GM12878 (cell line): ENCODE results near the gene CDH2. TPM values are rescaled to one million over a fixed set of nuclear protein-coding genes. Genes with fewer than 3 reads are reported as not detected.

Experiments
- ATAC-seq: fragments of 200-7000 bp; cut with Tn5 transposase; 3 replicates; pipeline ENCODE4 v1.9.1; 2020; ENCODE audit warnings: mild to moderate bottlenecking, moderate library complexity
- BruUV-seq: library from RNA; stranded (reverse); fragments of 400-500 nt; replicated peaks from 2 replicates; lab custom pipeline; 2021; lab: Mats Ljungman, UMichigan
- CTCF ChIA-PET: fragments of 300-600 bp; sonication (Branson Sonifier 250); formaldehyde crosslinking; extraction: SDS; loops from one replicate; lab custom pipeline; 2021; ENCODE audit warnings: inconsistent platforms; lab: Yijun Ruan, JAX
- POLR2A ChIA-PET: fragments of 350-600 bp; formaldehyde crosslinking; extraction: SDS; loops from one replicate; lab custom pipeline; 2021; ENCODE audit warnings: inconsistent platforms; lab: Charles Lee
- RAD21 ChIA-PET: fragments of 300-600 bp; sonication (Branson Sonifier 250); formaldehyde crosslinking; loops from one replicate; lab custom pipeline; 2023; ENCODE audit warnings: antibody characterized with exemption; ENCODE audit not compliant: unreplicated experiment; lab: Charles Lee
- SMC1A ChIA-PET: fragments of 300-600 bp; sonication (Branson Sonifier 250); formaldehyde crosslinking; loops from one replicate; lab custom pipeline; 2023; ENCODE audit not compliant: unreplicated experiment, uncharacterized antibody; lab: Charles Lee
- DNase-seq: peaks from one replicate; pipeline ENCODE4 v3.0.0-alpha.2; 2011; ENCODE audit warnings: low read depth, low spot score
- FAIRE-seq: peaks from 3 replicates; lab custom pipeline; 2011; peaks lifted over from hg19 to GRCh38; lab: Jason Lieb, UNC
- H2AFZ ChIP-seq: 2 replicates; pipeline ENCODE4 v1.6.0; 2011; ENCODE audit warnings: low read depth, low read length, control low read depth; ENCODE audit not compliant: control insufficient read depth
- H3K27ac ChIP-seq: 2 replicates; pipeline ENCODE4 v1.5.1; 2011; ENCODE audit warnings: control low read depth; ENCODE audit not compliant: control insufficient read depth, insufficient read depth
- H3K27me3 ChIP-seq, 2 experiments: replicated peaks in 1 of 2; 2 replicates each; pipeline versions ENCODE4 v1.6.0 to v1.6.1; 2011; ENCODE audit warnings: low read length in 1 of 2; ENCODE audit not compliant: control insufficient read depth in 2 of 2, insufficient read depth in 2 of 2
- H3K36me3 ChIP-seq, 2 experiments: 2 replicates each; pipeline ENCODE4 v1.5.1; 2011; ENCODE audit warnings: low read length in 1 of 2; ENCODE audit not compliant: control insufficient read depth in 2 of 2, insufficient read depth in 2 of 2
- H3K4me1 ChIP-seq: 2 replicates; pipeline ENCODE4 v1.6.1; 2011; ENCODE audit warnings: mild to moderate bottlenecking, low read length, moderate library complexity, mixed read lengths; ENCODE audit not compliant: control insufficient read depth, insufficient read depth
- H3K4me2 ChIP-seq: 2 replicates; pipeline ENCODE4 v1.6.0; 2011; ENCODE audit warnings: control low read depth; ENCODE audit not compliant: control insufficient read depth, insufficient read depth
- H3K4me3 ChIP-seq: fragments of 200-600 bp; sonication (generic); 2 replicates; pipeline ENCODE4 v1.5.1; 2016
- H3K79me2 ChIP-seq: 2 replicates; pipeline ENCODE4 v1.6.0; 2011; ENCODE audit warnings: low read length; ENCODE audit not compliant: control insufficient read depth, insufficient read depth
- H3K9ac ChIP-seq: 2 replicates; pipeline ENCODE4 v1.8.0; 2011; ENCODE audit warnings: low read length, control low read depth, mixed read lengths; ENCODE audit not compliant: control insufficient read depth, insufficient read depth
- H3K9me3 ChIP-seq: replicated peaks from 3 replicates; pipeline ENCODE4 v1.5.1; 2011; ENCODE audit warnings: mild to moderate bottlenecking, low read length; ENCODE audit not compliant: control insufficient read depth, insufficient read depth
- H4K20me1 ChIP-seq: 2 replicates; pipeline ENCODE4 v1.6.0; 2011; ENCODE audit not compliant: control insufficient read depth, insufficient read depth
- BHLHE40 ChIP-seq, 2 experiments: fragments of 450-650 bp in 1 of 2; IDR thresholded peaks; 2 replicates each; pipeline ENCODE4 v1.6.1; 2011 to 2017; ENCODE audit warnings: low read depth in 2 of 2, borderline replicate concordance in 1 of 2, improper control_type of control experiment in 1 of 2, low read length in 1 of 2, mild to moderate bottlenecking in 1 of 2
- CREB1 ChIP-seq: IDR thresholded peaks from 2 replicates; pipeline ENCODE4 v1.6.1; 2012; ENCODE audit warnings: low read depth, mild to moderate bottlenecking, inconsistent platforms
- ESRRA ChIP-seq: IDR thresholded peaks from 2 replicates; pipeline ENCODE4 v1.6.1; 2012; ENCODE audit warnings: mild to moderate bottlenecking, low read length, improper control_type of control experiment
- HDAC6 ChIP-seq: fragments of 200-600 bp; sonication (generic); IDR thresholded peaks from one replicate; pipeline ENCODE4 v1.8.0; 2017; ENCODE audit warnings: antibody characterized with exemption; ENCODE audit not compliant: unreplicated experiment
- IKZF2 ChIP-seq, 2 experiments: fragments of 450-650 bp; IDR thresholded peaks; 2 replicates each; pipeline ENCODE4 v1.6.1; 2017; ENCODE audit warnings: mild to moderate bottlenecking in 2 of 2, moderate library complexity in 2 of 2
- MYB ChIP-seq: fragments of 150-350 bp; IDR thresholded peaks from 2 replicates; pipeline ENCODE4 v1.6.1; 2014; ENCODE audit warnings: mild to moderate bottlenecking, low read depth, low read length, borderline replicate concordance
- MYC ChIP-seq: IDR thresholded peaks from 2 replicates; pipeline ENCODE4 v1.6.1; 2011; ENCODE audit warnings: mild to moderate bottlenecking, low read length, moderate library complexity, inconsistent platforms; ENCODE audit not compliant: insufficient read depth, insufficient replicate concordance, insufficient read length, severe bottlenecking
- NFYA ChIP-seq: IDR thresholded peaks from 2 replicates; pipeline ENCODE4 v1.6.1; 2011; ENCODE audit warnings: low read depth, mild to moderate bottlenecking, low read length, improper control_type of control experiment, borderline replicate concordance
- NFYB ChIP-seq: IDR thresholded peaks from 2 replicates; pipeline ENCODE4 v1.6.1; 2011; ENCODE audit warnings: low read depth, mild to moderate bottlenecking, low read length, improper control_type of control experiment, moderate library complexity; ENCODE audit not compliant: insufficient read depth
- PAX5 ChIP-seq: IDR thresholded peaks from 2 replicates; pipeline ENCODE4 v1.6.1; 2011; ENCODE audit warnings: low read depth, low read length, borderline replicate concordance
- PAX8 ChIP-seq: fragments of 450-650 bp; IDR thresholded peaks from 2 replicates; pipeline ENCODE4 v1.6.1; 2017; ENCODE audit warnings: mild to moderate bottlenecking, moderate library complexity
- ZNF622 ChIP-seq: fragments of 450-650 bp; IDR thresholded peaks from 2 replicates; pipeline ENCODE4 v1.6.1; 2017; ENCODE audit warnings: mild to moderate bottlenecking, inconsistent platforms
- WGBS: methylation state at CpG from one replicate; pipeline ENCODE4 v1.1.6; 2016; ENCODE audit warnings: low lambda C conversion rate; ENCODE audit not compliant: insufficient replicate concordance, insufficient coverage; ENCODE audit errors: missing lambda C conversion rate; 5-methylcytosine and 5-hydroxymethylcytosine counted together
- in situ Hi-C: fragments of 300-500 bp; cut with MboI; formaldehyde crosslinking; loops from 9 replicates; pipeline ENCODE4 v1.14.3; 2018; ENCODE audit warnings: mixed read lengths
- intact Hi-C: fragments of 100-400 bp; cut with micrococcal nuclease; formaldehyde crosslinking; loops from one replicate; pipeline ENCODE4 v1.14.2; 2022; ENCODE audit not compliant: unreplicated experiment
- polyA plus RNA-seq, 11 experiments: library from polyadenylated mRNA; depleted of rRNA in 4 of 11; unstranded in 6 of 11; stranded (reverse) in 5 of 11; fragments of >200 nt; fragmentation: Nextera tagmentation in 4 of 11; fragmentation: Illumina TruSeq in 1 of 11; extraction: Ambion mirVana in 4 of 11; extraction: Trizol in 1 of 11; gene quantifications; 1 replicate in 1 of 11; 2 replicates in 10 of 11; pipeline versions ENCODE4 v1.2.1 to v1.2.3, GENCODE V29; 2011 to 2016; ENCODE audit warnings: inconsistent platforms in 2 of 11, missing spikeins in 2 of 11, low read depth in 1 of 11
- total RNA-seq, 4 experiments: library from RNA; depleted of rRNA in 3 of 4; stranded (reverse); fragments of >200 nt in 3 of 4; fragmentation: Illumina TruSeq in 1 of 4; extraction: Trizol in 1 of 4; gene quantifications; 2 replicates each; pipeline versions ENCODE4 v1.2.1 to v1.2.3, GENCODE V29; 2013 to 2021
- TF ChIP-seq, protein P1 (sequence below): IDR thresholded peaks from 2 replicates; pipeline ENCODE4 v1.6.1; 2011; ENCODE audit warnings: borderline replicate concordance, low read depth, mild to moderate bottlenecking, moderate library complexity, mixed read lengths, low read length; ENCODE audit not compliant: insufficient read depth; ENCODE audit errors: extremely low read length
- TF ChIP-seq, protein P2 (sequence below): IDR thresholded peaks from 2 replicates; pipeline ENCODE4 v1.6.1; 2012; ENCODE audit warnings: low read depth, low read length, improper control_type of control experiment
- TF ChIP-seq, protein P3 (sequence below): fragments of 450-650 bp; IDR thresholded peaks from 2 replicates; pipeline ENCODE4 v1.6.1; 2014; ENCODE audit warnings: mild to moderate bottlenecking
- TF ChIP-seq, protein P4 (sequence below): fragments of 450-650 bp; IDR thresholded peaks from 2 replicates; pipeline ENCODE4 v1.6.1; 2018; ENCODE audit warnings: mild to moderate bottlenecking, low read depth, moderate library complexity; ENCODE audit not compliant: partially characterized antibody
- TF ChIP-seq, protein P5 (sequence below): fragments of 150-350 bp; IDR thresholded peaks from 2 replicates; pipeline ENCODE4 v1.6.1; 2014; ENCODE audit warnings: mild to moderate bottlenecking, low read depth, low read length

The CDH2 gene
- total and polyA plus RNA-seq, 10 of the 15 experiments (the other 5 are each of a cell fraction or from before 2014, with no cell fraction given), result 0.01 to 0.25 (median 0.06) TPM; not detected in 4

DNA sequence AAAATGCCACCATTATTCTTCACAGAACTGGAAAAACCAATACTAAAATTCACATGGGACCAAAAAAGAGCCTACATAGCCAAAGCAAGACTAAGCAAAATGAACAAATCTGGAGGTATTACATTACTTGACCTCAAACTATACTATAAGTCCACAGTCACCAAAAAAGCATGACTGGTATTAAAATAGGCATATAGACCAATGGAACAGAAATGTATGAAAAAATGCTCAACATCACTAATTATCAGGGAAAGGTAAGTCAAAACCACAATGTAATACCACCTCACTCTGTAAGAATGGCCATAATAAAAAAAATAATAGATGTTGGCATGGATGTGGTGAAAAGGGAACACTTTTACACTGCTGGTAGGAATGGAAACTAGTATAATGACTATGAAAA, 158.6 kb downstream of the CDH2 start (continued):
- TF ChIP-seq, protein P1, sequence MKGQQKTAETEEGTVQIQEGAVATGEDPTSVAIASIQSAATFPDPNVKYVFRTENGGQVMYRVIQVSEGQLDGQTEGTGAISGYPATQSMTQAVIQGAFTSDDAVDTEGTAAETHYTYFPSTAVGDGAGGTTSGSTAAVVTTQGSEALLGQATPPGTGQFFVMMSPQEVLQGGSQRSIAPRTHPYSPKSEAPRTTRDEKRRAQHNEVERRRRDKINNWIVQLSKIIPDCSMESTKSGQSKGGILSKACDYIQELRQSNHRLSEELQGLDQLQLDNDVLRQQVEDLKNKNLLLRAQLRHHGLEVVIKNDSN, result no peak
- TF ChIP-seq PAX8 (no peak), MYC (no peak)

DNA sequence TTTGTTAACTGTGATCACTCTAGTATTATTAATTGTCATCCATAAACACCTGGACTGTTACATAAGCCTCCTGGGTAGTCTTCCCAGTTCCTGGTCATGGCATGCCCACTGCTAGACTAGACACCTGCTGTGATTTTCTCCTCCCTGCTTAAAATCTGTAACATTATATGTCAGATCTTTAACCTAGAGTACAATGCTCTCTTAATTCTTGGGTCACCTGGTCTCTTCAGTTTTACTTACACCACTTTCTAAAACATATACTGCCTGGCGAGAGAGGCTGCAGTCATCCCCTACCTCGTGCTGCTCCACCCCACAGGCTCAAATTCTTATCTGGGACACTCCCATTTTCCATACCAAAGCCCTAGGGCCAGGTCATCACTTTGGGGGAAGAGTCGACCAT, 161.3 kb downstream of the CDH2 start:
- ATAC-seq (no peak), FAIRE-seq (no peak), DNase-seq (no peak)
- intact Hi-C loops (no loop called here), in situ Hi-C loops (loop anchor here (10.0 kb wide), 1 partner anchor 59 kb away; no protein-coding TSS in a partner anchor)
- Histone ChIP-seq H3K4me2 (no peak overlapping the region), H3K4me3 (no peak overlapping the region), H3K9ac (no peak overlapping the region), H3K4me1 (no peaks in the 10 kb centered on the region), H3K9me3 (no peaks in the 10 kb centered on the region), H3K79me2 (no peaks in the 10 kb centered on the region), H3K27me3 (no peaks in the 10 kb centered on the region), H4K20me1 (no peaks in the 10 kb centered on the region), H3K27ac (no peak overlapping the region), H3K36me3 (no peaks in the 10 kb centered on the region), H2AFZ (no peak overlapping the region)
- ChIA-PET RAD21 (no interaction called here), SMC1A (no interaction called here), CTCF (no interaction called here), POLR2A (no interaction called here)
- 2% methylated on average over 3 of the region's 3 CpGs for WGBS
- no TSS peak for BruUV-seq
- TF ChIP-seq CREB1, result no peak
- TF ChIP-seq, protein P2, sequence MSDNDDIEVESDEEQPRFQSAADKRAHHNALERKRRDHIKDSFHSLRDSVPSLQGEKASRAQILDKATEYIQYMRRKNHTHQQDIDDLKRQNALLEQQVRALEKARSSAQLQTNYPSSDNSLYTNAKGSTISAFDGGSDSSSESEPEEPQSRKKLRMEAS, result no peak
- TF ChIP-seq ZNF622, result no peak
- no peak for TF ChIP-seq PAX5
- TF ChIP-seq, protein P3, sequence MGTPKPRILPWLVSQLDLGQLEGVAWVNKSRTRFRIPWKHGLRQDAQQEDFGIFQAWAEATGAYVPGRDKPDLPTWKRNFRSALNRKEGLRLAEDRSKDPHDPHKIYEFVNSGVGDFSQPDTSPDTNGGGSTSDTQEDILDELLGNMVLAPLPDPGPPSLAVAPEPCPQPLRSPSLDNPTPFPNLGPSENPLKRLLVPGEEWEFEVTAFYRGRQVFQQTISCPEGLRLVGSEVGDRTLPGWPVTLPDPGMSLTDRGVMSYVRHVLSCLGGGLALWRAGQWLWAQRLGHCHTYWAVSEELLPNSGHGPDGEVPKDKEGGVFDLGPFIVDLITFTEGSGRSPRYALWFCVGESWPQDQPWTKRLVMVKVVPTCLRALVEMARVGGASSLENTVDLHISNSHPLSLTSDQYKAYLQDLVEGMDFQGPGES, result no peak
- no peak for TF ChIP-seq MYB
- TF ChIP-seq BHLHE40 (IDR thresholded peaks at IDR 0.05; ENCODE audit: borderline replicate concordance in 1 of 2, low read depth in 2 of 2, low read length in 1 of 2), result no peak
- TF ChIP-seq, protein P4, sequence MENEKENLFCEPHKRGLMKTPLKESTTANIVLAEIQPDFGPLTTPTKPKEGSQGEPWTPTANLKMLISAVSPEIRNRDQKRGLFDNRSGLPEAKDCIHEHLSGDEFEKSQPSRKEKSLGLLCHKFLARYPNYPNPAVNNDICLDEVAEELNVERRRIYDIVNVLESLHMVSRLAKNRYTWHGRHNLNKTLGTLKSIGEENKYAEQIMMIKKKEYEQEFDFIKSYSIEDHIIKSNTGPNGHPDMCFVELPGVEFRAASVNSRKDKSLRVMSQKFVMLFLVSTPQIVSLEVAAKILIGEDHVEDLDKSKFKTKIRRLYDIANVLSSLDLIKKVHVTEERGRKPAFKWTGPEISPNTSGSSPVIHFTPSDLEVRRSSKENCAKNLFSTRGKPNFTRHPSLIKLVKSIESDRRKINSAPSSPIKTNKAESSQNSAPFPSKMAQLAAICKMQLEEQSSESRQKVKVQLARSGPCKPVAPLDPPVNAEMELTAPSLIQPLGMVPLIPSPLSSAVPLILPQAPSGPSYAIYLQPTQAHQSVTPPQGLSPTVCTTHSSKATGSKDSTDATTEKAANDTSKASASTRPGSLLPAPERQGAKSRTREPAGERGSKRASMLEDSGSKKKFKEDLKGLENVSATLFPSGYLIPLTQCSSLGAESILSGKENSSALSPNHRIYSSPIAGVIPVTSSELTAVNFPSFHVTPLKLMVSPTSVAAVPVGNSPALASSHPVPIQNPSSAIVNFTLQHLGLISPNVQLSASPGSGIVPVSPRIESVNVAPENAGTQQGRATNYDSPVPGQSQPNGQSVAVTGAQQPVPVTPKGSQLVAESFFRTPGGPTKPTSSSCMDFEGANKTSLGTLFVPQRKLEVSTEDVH, result no peak
- TF ChIP-seq, protein P5, sequence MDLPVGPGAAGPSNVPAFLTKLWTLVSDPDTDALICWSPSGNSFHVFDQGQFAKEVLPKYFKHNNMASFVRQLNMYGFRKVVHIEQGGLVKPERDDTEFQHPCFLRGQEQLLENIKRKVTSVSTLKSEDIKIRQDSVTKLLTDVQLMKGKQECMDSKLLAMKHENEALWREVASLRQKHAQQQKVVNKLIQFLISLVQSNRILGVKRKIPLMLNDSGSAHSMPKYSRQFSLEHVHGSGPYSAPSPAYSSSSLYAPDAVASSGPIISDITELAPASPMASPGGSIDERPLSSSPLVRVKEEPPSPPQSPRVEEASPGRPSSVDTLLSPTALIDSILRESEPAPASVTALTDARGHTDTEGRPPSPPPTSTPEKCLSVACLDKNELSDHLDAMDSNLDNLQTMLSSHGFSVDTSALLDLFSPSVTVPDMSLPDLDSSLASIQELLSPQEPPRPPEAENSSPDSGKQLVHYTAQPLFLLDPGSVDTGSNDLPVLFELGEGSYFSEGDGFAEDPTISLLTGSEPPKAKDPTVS, result no peak
- TF ChIP-seq ESRRA, result no peak
- TF ChIP-seq NFYB, result no peak
- TF ChIP-seq HDAC6, result no peak
- TF ChIP-seq IKZF2 (IDR thresholded peaks at IDR 0.05), result no peak
- TF ChIP-seq NFYA, result no peak
